Brain microvascular endothelial cell (primary cell): ENCODE data around the gene RNASEH2B.

Experiments used
- DNase-seq: peaks from one replicate; pipeline ENCODE4 v3.0.0-alpha.2; 2020
- H3K27ac ChIP-seq: fragments of 250-450 bp; sonication (Bioruptor Pico); 2 replicates; pipeline ENCODE4 v1.5.1; 2020; ENCODE audit warnings: mild to moderate bottlenecking, moderate library complexity
- H3K27me3 ChIP-seq: fragments of 250-450 bp; sonication (Bioruptor Pico); replicated peaks from 2 replicates; pipeline ENCODE4 v1.5.1; 2020; ENCODE audit warnings: mild to moderate bottlenecking
- H3K36me3 ChIP-seq: fragments of 250-450 bp; sonication (Bioruptor Pico); replicated peaks from 2 replicates; pipeline ENCODE4 v1.5.1; 2020; ENCODE audit warnings: mild to moderate bottlenecking
- H3K4me3 ChIP-seq: 2 replicates; pipeline ENCODE4 v1.5.1; 2011; ENCODE audit warnings: low read depth, mild to moderate bottlenecking, control low read depth, low read length, moderate library complexity
- in situ Hi-C: cut with HindIII; loops from 2 replicates; pipeline ENCODE4 v1.10.0; 2017; ENCODE audit warnings: low sequenced_read_pairs, low pct_ligation_motif_present
- TF ChIP-seq, protein P1 (sequence below): IDR thresholded peaks from 2 replicates; pipeline ENCODE4 v1.5.1; 2011; ENCODE audit warnings: low read depth, mild to moderate bottlenecking, moderate library complexity, low read length, control low read depth, inconsistent platforms; ENCODE audit errors: missing control alignments

RNASEH2B gene

DNA sequence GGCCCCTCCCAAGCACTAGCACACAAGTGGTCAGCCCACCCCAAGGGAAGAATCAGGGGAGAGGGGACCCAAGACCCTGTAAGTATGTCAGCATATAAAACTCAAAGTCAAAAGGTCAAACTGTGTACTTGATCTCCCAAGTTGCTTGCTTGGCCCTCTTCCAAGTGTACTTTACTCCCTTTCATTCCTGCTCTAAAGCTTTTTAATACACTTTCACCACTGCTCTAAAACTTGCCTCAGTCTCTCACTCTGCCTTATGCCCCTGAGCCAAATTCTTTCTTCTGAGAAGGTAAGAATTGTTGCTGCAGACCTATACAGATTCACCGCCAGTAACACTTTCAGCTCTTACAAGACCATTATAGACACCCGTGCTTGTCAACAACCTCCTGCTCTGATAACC lies 15.1 kb upstream of the RNASEH2B start:
- TF ChIP-seq, protein P1, sequence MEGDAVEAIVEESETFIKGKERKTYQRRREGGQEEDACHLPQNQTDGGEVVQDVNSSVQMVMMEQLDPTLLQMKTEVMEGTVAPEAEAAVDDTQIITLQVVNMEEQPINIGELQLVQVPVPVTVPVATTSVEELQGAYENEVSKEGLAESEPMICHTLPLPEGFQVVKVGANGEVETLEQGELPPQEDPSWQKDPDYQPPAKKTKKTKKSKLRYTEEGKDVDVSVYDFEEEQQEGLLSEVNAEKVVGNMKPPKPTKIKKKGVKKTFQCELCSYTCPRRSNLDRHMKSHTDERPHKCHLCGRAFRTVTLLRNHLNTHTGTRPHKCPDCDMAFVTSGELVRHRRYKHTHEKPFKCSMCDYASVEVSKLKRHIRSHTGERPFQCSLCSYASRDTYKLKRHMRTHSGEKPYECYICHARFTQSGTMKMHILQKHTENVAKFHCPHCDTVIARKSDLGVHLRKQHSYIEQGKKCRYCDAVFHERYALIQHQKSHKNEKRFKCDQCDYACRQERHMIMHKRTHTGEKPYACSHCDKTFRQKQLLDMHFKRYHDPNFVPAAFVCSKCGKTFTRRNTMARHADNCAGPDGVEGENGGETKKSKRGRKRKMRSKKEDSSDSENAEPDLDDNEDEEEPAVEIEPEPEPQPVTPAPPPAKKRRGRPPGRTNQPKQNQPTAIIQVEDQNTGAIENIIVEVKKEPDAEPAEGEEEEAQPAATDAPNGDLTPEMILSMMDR, result no peak
- no peaks in the 10 kb centered on the region for H3K36me3 ChIP-seq
- no peaks in the 10 kb centered on the region for H3K27me3 ChIP-seq
- no peak overlapping the region for H3K27ac ChIP-seq
- no peak for DNase-seq
- H3K4me3 ChIP-seq, result no peak overlapping the region
- in situ Hi-C loops, result no loop called here

DNA sequence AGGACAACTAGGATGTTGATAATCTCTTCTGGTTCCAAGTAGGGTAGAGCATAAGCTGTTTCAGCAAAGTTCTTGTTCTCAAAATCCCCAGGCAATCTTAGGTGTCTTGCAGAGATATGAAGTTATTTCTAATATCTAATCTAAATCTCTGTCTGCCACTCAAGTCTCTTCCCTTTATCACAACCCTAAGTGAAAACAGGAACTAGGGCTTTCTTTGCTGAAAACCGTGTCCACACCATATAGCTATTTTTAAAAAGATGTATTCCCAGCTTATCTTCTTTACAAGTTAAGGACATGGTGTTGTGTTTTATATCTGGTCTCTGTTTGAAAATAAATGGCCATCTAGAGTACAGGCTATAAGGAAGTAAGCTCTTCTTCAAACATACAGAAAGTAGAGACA lies 11.3 kb upstream of the RNASEH2B start:
- DNase-seq, result no peak
- in situ Hi-C loops, result no loop called here
- Histone ChIP-seq H3K27ac (no peak overlapping the region), H3K4me3 (no peak overlapping the region), H3K36me3 (no peaks in the 10 kb centered on the region), H3K27me3 (no peaks in the 10 kb centered on the region)
- TF ChIP-seq, protein P1, result no peak

DNA sequence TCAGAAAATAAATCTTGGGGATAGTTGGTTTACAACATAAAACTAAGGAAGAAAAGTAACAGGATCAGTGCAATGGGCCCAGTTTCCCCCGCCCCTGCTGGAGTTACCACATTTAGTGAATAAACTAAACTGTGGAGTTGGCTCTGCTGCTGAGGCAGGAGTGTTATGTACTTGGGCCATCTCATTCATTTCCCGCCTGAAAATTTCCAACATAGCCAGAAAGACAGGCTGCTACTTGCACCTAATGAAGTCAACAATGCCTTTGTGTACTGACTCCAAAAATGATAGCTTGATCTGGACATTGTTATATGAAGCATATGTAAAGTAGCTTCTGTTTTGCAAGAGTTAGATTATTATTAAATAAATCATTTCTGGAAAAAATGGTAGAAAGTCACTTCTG lies 7.9 kb upstream of the RNASEH2B start:
- H3K27ac ChIP-seq, result no peak overlapping the region
- no peaks in the 10 kb centered on the region for H3K27me3 ChIP-seq
- in situ Hi-C loops, result no loop called here
- no peak for DNase-seq
- TF ChIP-seq, protein P1, result no peak
- no peak overlapping the region for H3K4me3 ChIP-seq
- no peaks in the 10 kb centered on the region for H3K36me3 ChIP-seq

DNA sequence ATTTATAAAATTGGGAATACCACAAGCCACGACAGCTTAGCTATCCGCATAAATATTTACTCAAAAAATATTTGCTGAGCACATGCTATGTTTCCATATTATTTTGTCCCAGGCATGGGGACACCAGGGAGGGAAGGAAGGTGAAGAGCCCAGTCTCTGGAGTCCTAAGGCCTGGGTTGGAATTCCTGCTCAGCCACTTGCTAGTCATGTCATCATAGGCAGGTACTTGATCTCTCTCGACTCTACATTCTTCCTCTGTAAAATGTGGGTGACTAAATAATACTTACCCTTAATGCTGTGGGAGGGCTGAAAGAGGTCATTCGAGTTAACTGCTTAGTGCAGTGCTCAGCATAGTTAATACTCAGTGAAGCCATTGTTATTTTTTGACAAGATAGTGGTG lies 4.3 kb upstream of the RNASEH2B start:
- no peak overlapping the region for H3K4me3 ChIP-seq
- H3K27me3 ChIP-seq, result no peaks in the 10 kb centered on the region
- in situ Hi-C loops, result no loop called here
- no peak for DNase-seq
- no peak overlapping the region for H3K27ac ChIP-seq
- TF ChIP-seq, protein P1, result no peak
- H3K36me3 ChIP-seq, result no peaks in the 10 kb centered on the region

DNA sequence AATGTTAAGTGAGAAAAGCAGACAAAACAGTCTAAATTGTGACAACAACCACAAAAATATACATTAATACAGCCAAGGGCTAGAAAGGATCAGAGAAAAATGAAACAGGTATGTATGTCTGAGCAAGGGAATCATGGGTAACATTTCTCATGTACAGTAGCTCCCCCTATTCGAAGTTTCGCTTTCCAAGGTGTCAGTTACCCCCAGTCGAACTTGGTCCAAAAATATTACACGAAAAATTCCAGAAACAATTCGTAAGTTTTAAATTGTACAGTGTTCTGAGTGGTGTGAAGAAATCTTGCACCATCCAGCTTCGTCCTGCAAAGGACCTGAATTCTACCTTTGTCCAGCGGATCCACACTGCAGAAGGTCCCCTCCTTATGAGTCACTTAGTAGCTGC lies 1.8 kb upstream of the RNASEH2B start:
- no peak overlapping the region for H3K4me3 ChIP-seq
- in situ Hi-C loops, result no loop called here
- H3K27ac ChIP-seq, result no peak overlapping the region
- H3K27me3 ChIP-seq, result no peaks in the 10 kb centered on the region
- TF ChIP-seq, protein P1, result no peak
- no peaks in the 10 kb centered on the region for H3K36me3 ChIP-seq
- DNase-seq, result no peak

DNA sequence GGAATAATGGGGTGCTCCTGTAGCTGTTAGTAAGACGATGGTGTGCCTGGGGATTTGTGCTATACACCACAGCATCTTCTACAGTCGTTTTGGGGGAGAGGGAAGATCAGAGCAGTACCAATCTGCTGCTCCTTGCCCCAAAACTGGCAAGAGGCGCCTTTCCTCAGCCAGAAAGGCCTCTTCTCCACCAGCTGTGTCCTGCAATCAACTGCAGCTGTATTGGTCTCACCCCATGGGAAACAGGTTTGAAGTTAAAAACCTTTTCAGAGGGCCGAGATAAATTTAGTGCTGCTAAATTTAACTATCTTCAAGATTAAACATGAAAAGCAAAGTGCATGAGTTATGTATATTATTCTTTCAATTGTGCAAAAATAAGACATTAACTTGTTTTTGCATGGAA lies 1.2 kb upstream of the RNASEH2B start:
- Histone ChIP-seq H3K4me3 (no peak overlapping the region), H3K36me3 (no peaks in the 10 kb centered on the region), H3K27ac (no peak overlapping the region), H3K27me3 (no peaks in the 10 kb centered on the region)
- TF ChIP-seq, protein P1, result no peak
- DNase-seq, result no peak
- in situ Hi-C loops, result no loop called here
